Neural cell (in vitro differentiated cells): ENCODE results near the gene ATXN10. TPM values are rescaled to one million over a fixed set of nuclear protein-coding genes. Genes with fewer than 3 reads are reported as not detected.

Source experiments
- H2AFZ ChIP-seq: fragments of 200-600, 300-800 bp; sonication (generic), shearing (Covaris generic); 2 replicates; pipeline ENCODE4 v1.6.0; 2014; ENCODE audit warnings: low read depth, mild to moderate bottlenecking, antibody characterized with exemption, low read length, moderate library complexity
- H3F3A ChIP-seq: fragments of 200-600 bp; shearing (Covaris generic); 2 replicates; pipeline ENCODE4 v1.6.1; 2016; ENCODE audit warnings: mild to moderate bottlenecking, moderate library complexity, mixed read lengths, antibody characterized with exemption, low read length; ENCODE audit not compliant: insufficient read depth, poor library complexity, severe bottlenecking
- H3K27ac ChIP-seq: fragments of 200-600, 300-800 bp; sonication (generic), shearing (Covaris generic); 2 replicates; pipeline ENCODE4 v1.5.1; 2014; ENCODE audit warnings: mild to moderate bottlenecking, low read length, moderate library complexity
- H3K27me3 ChIP-seq: fragments of 300-800, 200-600 bp; sonication (generic), shearing (Covaris generic); 2 replicates; pipeline ENCODE4 v1.6.0; 2014; ENCODE audit warnings: mild to moderate bottlenecking, low read depth, low read length, moderate library complexity; ENCODE audit not compliant: insufficient read depth
- H3K36me3 ChIP-seq: fragments of 300-800, 200-600 bp; sonication (generic), shearing (Covaris generic); 2 replicates; pipeline ENCODE4 v1.5.1; 2014; ENCODE audit warnings: mild to moderate bottlenecking, antibody characterized with exemption, low read length, moderate library complexity; ENCODE audit not compliant: insufficient read depth
- H3K4me2 ChIP-seq: fragments of 300-800, 200-600 bp; sonication (generic), shearing (Covaris generic); 2 replicates; pipeline ENCODE4 v1.6.0; 2014; ENCODE audit warnings: mild to moderate bottlenecking, low read length
- H3K4me3 ChIP-seq: fragments of 300-800, 200-600 bp; sonication (generic), shearing (Covaris generic); 2 replicates; pipeline ENCODE4 v1.5.1; 2014; ENCODE audit warnings: mild to moderate bottlenecking, low read length, moderate library complexity
- H3K79me2 ChIP-seq: fragments of 200-600 bp; shearing (Covaris generic); replicated peaks from 2 replicates; pipeline ENCODE4 v1.6.0; 2014; ENCODE audit warnings: mild to moderate bottlenecking, low read length, moderate library complexity; ENCODE audit not compliant: insufficient read depth
- H3K9ac ChIP-seq: fragments of 300-800, 200-600 bp; sonication (generic), shearing (Covaris generic); 2 replicates; pipeline ENCODE4 v1.6.1; 2016; ENCODE audit warnings: mild to moderate bottlenecking, low read length, mixed read lengths
- H3K9me2 ChIP-seq: fragments of 200-600 bp; shearing (Covaris generic); 2 replicates; pipeline ENCODE4 v1.6.1; 2016; ENCODE audit warnings: mild to moderate bottlenecking, low read length, mixed read lengths; ENCODE audit not compliant: insufficient read depth
- H3K9me3 ChIP-seq: fragments of 200-600, 300-800 bp; sonication (generic), shearing (Covaris generic); 2 replicates; pipeline ENCODE4 v1.6.1; 2016; ENCODE audit warnings: mild to moderate bottlenecking, mixed run types, low read length, moderate library complexity, mixed read lengths
- H4K20me1 ChIP-seq: fragments of 200-600 bp; shearing (Covaris generic); 2 replicates; pipeline ENCODE4 v1.6.1; 2016; ENCODE audit warnings: mild to moderate bottlenecking, mixed run types; ENCODE audit not compliant: insufficient read depth
- EP300 ChIP-seq: fragments of 450-650 bp; conservative IDR thresholded peaks from 2 replicates; pipeline ENCODE4 v1.6.1; 2014; ENCODE audit warnings: antibody characterized with exemption, mild to moderate bottlenecking, moderate library complexity; ENCODE audit not compliant: poor library complexity, severe bottlenecking
- EZH2 ChIP-seq: fragments of 200-600, 300-800 bp; shearing (Covaris generic), sonication (generic); IDR thresholded peaks from 2 replicates; pipeline ENCODE4 v1.6.1; 2014; ENCODE audit warnings: antibody characterized with exemption, low read length, borderline replicate concordance, mild to moderate bottlenecking; ENCODE audit not compliant: insufficient read depth, poor library complexity, severe bottlenecking
- MXI1 ChIP-seq: fragments of 450-650 bp; conservative IDR thresholded peaks from 2 replicates; pipeline ENCODE4 v1.6.1; 2014; ENCODE audit warnings: antibody characterized with exemption, mild to moderate bottlenecking; ENCODE audit not compliant: poor library complexity, severe bottlenecking
- POLR2AphosphoS5 ChIP-seq: IDR thresholded peaks from 2 replicates; pipeline ENCODE4 v1.6.1; 2012
- RAD21 ChIP-seq: fragments of 450-650 bp; conservative IDR thresholded peaks from 2 replicates; pipeline ENCODE4 v1.6.1; 2014; ENCODE audit warnings: antibody characterized with exemption, mild to moderate bottlenecking, moderate library complexity
- REST ChIP-seq: IDR thresholded peaks from 2 replicates; pipeline ENCODE4 v1.6.1; 2012; ENCODE audit warnings: borderline replicate concordance
- SMC3 ChIP-seq: fragments of 450-650 bp; conservative IDR thresholded peaks from 2 replicates; pipeline ENCODE4 v1.6.1; 2014; ENCODE audit warnings: antibody characterized with exemption, mild to moderate bottlenecking, moderate library complexity; ENCODE audit not compliant: poor library complexity
- TAF1 ChIP-seq: IDR thresholded peaks from 2 replicates; pipeline ENCODE4 v1.6.1; 2012; ENCODE audit warnings: low read depth
- polyA plus RNA-seq: library from polyadenylated mRNA; depleted of rRNA; stranded (reverse); fragments of >200 nt; gene quantifications from 2 replicates; pipeline ENCODE4 v1.2.3, GENCODE V29; 2014
- TF ChIP-seq, protein P1 (sequence below): fragments of 450-650 bp; IDR thresholded peaks from 2 replicates; pipeline ENCODE4 v1.5.1; 2014; ENCODE audit warnings: antibody characterized with exemption, mild to moderate bottlenecking, moderate library complexity; ENCODE audit not compliant: poor library complexity, severe bottlenecking

Gene ATXN10
- polyA plus RNA-seq, 1 donor from 2014 or later: 321 TPM

- Histone ChIP-seq H3K9ac (no peak overlapping the region), H3K9me3 (no peaks in the 10 kb centered on the region), H4K20me1 (no peaks in the 10 kb centered on the region), H3K4me3 (no peak overlapping the region), H3K27ac (no peak overlapping the region), H3K27me3 (no peaks in the 10 kb centered on the region), H3K9me2 (no peaks in the 10 kb centered on the region), H3K4me2 (no peak overlapping the region), H2AFZ (no peak overlapping the region), H3K79me2 (no peaks in the 10 kb centered on the region), H3K36me3 (no peaks in the 10 kb centered on the region), H3F3A (no peaks in the 10 kb centered on the region)
- TF ChIP-seq TAF1 (no peak), EZH2 (no peak), MXI1 (no peak), SMC3 (no peak), RAD21 (no peak), REST (no peak), EP300 (no peak), POLR2AphosphoS5 (no peak)
- TF ChIP-seq, protein P1, sequence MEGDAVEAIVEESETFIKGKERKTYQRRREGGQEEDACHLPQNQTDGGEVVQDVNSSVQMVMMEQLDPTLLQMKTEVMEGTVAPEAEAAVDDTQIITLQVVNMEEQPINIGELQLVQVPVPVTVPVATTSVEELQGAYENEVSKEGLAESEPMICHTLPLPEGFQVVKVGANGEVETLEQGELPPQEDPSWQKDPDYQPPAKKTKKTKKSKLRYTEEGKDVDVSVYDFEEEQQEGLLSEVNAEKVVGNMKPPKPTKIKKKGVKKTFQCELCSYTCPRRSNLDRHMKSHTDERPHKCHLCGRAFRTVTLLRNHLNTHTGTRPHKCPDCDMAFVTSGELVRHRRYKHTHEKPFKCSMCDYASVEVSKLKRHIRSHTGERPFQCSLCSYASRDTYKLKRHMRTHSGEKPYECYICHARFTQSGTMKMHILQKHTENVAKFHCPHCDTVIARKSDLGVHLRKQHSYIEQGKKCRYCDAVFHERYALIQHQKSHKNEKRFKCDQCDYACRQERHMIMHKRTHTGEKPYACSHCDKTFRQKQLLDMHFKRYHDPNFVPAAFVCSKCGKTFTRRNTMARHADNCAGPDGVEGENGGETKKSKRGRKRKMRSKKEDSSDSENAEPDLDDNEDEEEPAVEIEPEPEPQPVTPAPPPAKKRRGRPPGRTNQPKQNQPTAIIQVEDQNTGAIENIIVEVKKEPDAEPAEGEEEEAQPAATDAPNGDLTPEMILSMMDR: no peak
These were observed 213.7 kb downstream of the ATXN10 start for GRCh38 chr22:45885171-45885840.

- H3K36me3 ChIP-seq: no peaks in the 10 kb centered on the region
- no peak for TF ChIP-seq POLR2AphosphoS5
- no peak for TF ChIP-seq EZH2
- TF ChIP-seq, protein P1: no peak
- no peak for TF ChIP-seq EP300
- TF ChIP-seq TAF1: no peak
- no peak for TF ChIP-seq MXI1
- TF ChIP-seq REST: no peak
- no peak for TF ChIP-seq RAD21
- TF ChIP-seq SMC3: no peak
- no peaks in the 10 kb centered on the region for H3F3A ChIP-seq
- no peaks in the 10 kb centered on the region for H3K9me3 ChIP-seq
- H3K9me2 ChIP-seq: no peaks in the 10 kb centered on the region
- H3K4me3 ChIP-seq: no peak overlapping the region
- no peak overlapping the region for H2AFZ ChIP-seq
- no peak overlapping the region for H3K9ac ChIP-seq
- no peaks in the 10 kb centered on the region for H3K79me2 ChIP-seq
- no peaks in the 10 kb centered on the region for H3K27me3 ChIP-seq
- no peaks in the 10 kb centered on the region for H4K20me1 ChIP-seq
- H3K27ac ChIP-seq: no peak overlapping the region
- H3K4me2 ChIP-seq: no peak overlapping the region
These were observed 214.3 kb downstream of the ATXN10 start for GRCh38 chr22:45885941-45886395.
